Choroid plexus epithelial cell (primary cell): ENCODE results near the gene TRIM2.
"Not testable (repeated sequence)": the region's sequence is repeated elsewhere in the genome, so short reads cannot be mapped to it uniquely, and the experiment has no call there.

ENCODE experiments used
- DNase-seq: peaks from one replicate; pipeline ENCODE4 v3.0.0-alpha.2; 2010; ENCODE audit warnings: low read depth
- H3K4me3 ChIP-seq: 2 replicates; pipeline ENCODE4 v1.5.1; 2011; ENCODE audit warnings: low read depth, mild to moderate bottlenecking, control low read depth, low read length, moderate library complexity
- TF ChIP-seq, protein P1 (sequence below): conservative IDR thresholded peaks from 2 replicates; pipeline ENCODE4 v1.5.1; 2011; ENCODE audit warnings: low read depth, mild to moderate bottlenecking, control low read depth, inconsistent platforms, low read length, moderate library complexity

Gene TRIM2

DNA sequence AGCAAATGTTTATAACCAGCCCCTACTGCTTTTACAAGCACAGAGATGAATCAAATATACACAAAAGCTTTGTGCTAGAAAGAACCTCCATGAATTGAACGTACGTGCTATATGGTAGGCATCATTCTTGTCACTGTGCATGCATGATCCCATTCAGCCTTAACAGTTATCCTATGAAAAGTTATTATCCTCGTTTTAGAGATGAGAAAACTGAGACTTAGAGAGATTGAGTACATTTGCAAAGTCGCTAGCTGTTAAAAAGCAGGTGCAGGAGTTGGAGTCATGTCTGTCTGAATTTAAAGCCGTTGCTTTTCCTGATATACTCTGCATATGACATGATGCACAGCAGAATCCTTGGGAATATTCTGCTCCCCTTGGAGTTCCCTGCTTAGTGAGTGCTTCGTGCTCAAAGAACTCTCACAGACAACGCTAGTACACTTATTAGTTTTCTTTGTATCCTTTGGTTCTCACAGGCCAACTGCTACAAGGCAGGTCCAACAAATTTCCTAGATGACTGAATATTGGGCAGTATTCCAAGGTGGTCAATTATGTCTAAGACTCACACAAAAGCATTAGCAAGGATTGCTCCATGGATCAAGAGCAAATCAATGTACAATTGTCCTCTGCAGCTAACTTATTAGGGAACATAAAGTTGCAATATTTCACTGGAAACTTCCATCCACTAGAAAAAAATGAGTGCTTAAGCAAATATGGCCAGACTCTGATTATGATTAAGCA is 42.8 kb upstream of the TRIM2 start:
- H3K4me3 ChIP-seq: no peak overlapping the region
- no peak for DNase-seq
- TF ChIP-seq, protein P1, sequence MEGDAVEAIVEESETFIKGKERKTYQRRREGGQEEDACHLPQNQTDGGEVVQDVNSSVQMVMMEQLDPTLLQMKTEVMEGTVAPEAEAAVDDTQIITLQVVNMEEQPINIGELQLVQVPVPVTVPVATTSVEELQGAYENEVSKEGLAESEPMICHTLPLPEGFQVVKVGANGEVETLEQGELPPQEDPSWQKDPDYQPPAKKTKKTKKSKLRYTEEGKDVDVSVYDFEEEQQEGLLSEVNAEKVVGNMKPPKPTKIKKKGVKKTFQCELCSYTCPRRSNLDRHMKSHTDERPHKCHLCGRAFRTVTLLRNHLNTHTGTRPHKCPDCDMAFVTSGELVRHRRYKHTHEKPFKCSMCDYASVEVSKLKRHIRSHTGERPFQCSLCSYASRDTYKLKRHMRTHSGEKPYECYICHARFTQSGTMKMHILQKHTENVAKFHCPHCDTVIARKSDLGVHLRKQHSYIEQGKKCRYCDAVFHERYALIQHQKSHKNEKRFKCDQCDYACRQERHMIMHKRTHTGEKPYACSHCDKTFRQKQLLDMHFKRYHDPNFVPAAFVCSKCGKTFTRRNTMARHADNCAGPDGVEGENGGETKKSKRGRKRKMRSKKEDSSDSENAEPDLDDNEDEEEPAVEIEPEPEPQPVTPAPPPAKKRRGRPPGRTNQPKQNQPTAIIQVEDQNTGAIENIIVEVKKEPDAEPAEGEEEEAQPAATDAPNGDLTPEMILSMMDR: no peak

DNA sequence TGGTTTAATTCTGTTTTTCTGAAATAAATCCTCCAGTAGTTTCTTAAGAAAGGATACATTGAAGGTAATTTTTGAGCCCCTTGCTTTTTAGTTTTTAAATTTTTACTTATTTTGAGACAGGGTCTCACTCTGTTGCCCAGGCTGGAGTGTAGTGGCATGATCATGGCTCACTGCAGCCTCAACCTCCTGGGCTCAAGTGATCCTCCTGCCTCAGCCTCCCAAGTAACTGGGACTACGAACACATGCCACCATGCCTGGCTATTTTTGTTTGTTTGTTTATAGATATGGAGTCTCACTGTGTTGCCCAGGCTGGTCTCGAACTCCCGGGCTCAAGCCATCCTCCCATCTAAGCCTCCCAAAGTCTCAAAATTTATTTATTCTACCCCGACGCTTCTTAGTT is 39.0 kb upstream of the TRIM2 start:
- DNase-seq, H3K4me3 ChIP-seq: not testable (repeated sequence)

DNA sequence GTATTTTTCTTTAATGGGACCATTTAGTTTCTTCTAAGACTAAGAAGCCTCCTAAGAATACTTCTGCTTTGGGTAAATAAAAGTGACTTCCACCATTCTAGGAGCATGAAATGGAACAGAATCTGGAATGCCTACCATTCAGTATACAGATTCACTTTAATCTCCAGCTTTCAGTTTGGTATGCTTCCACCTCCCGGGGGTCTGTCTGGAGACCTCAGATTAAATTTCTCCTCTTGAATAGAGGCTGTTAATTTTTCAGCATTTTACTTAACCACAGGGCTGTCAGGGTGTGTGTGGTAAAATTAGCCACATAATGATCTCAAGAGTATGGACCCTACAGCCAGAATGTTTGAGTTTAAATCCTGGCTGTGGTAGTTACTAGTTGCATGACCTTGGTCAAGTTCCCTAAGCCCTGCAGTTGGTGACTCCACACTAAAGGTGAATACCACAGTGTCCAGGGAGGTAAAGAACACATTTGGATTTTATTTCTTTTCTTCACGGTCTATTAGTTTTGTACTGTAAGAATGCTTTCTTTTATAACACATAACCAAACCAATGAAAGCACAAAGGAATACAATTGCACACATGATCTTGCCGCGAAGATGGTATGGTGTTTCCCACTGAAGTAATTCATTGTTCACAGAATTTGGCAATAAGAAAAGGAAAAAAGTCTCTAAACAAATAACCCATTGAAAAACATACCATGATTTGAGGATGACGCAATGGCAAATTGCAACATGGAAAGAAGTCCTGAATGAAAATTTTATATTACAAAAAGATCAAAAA is 37.3 kb upstream of the TRIM2 start:
- TF ChIP-seq, protein P1: no peak
- DNase-seq: peak; percentile 45
- H3K4me3 ChIP-seq: no peak overlapping the region

DNA sequence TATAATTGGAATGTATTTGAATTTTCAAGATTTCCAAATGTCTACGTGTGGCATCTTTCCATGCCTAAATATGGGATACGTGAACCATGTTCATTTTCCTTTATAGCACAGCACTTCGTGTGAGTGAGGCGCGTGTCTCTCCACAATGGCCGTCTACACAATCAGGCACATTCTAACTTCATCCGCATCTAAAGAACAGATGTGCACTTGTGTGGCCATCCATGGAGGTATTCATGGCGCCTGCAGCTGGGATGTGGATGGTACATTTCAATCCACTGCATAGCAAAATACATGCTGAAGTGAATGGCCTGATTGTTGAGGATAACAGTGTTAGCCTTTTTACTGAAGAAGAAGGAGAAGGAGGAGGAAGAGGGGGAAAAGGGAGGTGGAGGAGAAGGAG is 34.5 kb upstream of the TRIM2 start:
- DNase-seq: no peak
- H3K4me3 ChIP-seq: no peak overlapping the region
- TF ChIP-seq, protein P1: no peak

DNA sequence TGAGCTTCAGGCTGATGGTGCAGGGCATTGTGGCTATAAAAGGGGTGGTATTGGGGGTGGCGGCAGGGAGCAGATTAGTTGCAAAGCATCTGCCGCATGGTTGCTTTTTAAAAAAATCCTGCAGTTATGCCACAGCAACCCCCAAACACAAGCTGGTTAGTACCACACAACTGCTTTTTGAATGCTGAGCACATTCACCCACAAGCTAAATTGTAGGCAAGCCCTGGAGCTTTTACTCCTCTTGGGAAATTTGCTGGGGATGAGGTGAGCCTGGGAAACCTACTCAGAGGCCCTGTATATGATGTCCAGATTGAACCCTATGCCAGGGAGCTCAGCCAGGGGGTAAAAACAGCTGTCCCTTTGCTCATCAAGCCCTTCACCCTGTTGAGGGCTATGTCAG is 33.8 kb upstream of the TRIM2 start:
- DNase-seq: no peak
- H3K4me3 ChIP-seq: no peak overlapping the region
- TF ChIP-seq, protein P1: no peak

DNA sequence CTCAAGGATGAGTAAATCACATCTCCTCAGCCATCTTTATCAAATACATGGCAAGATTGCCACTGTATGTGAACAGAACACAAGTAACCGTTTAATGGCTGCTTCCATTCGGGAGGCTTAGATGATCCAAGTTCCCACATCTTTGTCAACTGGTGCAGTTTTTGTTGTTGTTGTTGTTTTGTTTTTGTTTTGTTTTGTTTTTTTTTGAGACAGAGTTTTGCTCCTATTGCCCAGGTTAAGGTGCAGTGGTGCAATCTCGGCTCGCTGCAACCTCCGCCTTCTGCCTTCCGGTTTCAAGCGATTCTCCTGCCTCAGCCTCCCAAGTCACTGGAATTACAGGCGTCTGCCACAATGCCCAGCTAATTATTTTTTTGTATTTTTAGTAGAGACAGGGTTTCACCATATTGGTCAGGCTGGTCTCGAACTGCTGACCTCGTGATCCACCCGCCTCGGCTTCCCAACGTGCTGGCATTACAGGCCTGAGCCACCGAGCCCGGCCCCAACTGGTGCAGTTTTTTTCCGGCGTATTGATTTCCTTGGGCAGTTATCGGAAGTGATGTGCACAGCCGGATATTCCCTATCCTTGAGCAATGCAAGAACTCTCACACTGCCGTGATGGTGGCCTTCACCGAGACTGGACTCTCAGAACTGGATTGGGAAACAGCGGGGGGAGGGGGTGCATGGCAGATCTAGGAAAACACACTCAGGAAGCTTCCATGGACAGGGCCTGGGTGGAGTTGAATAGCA is 29.2 kb upstream of the TRIM2 start:
- TF ChIP-seq, protein P1: no peak

DNA sequence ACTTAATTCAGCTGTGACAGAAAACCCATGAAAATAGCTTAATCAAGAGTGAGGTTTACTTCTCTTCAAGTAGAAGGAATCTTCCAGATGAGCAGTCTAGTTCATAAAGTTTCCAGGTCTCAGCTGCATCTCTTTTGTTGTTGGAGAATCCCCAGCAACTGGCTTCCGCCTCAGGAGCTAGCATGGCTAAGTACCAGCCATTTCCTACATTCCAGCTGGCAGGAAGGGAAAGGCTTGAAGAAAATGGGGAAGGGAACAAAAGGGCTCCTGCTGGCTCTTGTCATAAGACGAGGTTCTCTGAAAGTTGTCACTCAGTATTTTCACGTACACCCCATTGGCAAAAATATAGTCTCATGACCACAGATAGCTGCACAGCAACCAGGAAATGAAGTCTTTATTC is 27.3 kb upstream of the TRIM2 start:
- H3K4me3 ChIP-seq: no peak overlapping the region
- DNase-seq: no peak
- TF ChIP-seq, protein P1: no peak

More for the DNA sequence above, 29.2 kb upstream of the TRIM2 start:
- H3K4me3 ChIP-seq: no peak overlapping the region
- DNase-seq: no peak
